Mesenchymal stem cell (in vitro differentiated cells and primary cell): ENCODE measurements around the gene ZNF444.

ENCODE experiments used
- DNase-seq: peaks from one replicate; pipeline ENCODE4 v3.0.0-alpha.2; 2013
- H2AFZ ChIP-seq: one replicate; pipeline ENCODE4 v1.6.1; 2013; ENCODE audit warnings: low read depth, mild to moderate bottlenecking, control low read depth, inconsistent platforms, low read length, moderate library complexity
- H2AK5ac ChIP-seq: 2 replicates; pipeline ENCODE4 v1.6.1; 2013; ENCODE audit warnings: low read length, moderate library complexity, mild to moderate bottlenecking, inconsistent platforms; ENCODE audit not compliant: severe bottlenecking
- H2BK120ac ChIP-seq: one replicate; pipeline ENCODE4 v1.6.1; 2013; ENCODE audit warnings: low read depth, mild to moderate bottlenecking, inconsistent platforms, low read length, moderate library complexity
- H2BK12ac ChIP-seq, 2 experiments: one replicate each; pipeline ENCODE4 v1.6.1; 2013; ENCODE audit warnings: inconsistent platforms in 2 of 2, low read length in 2 of 2, mild to moderate bottlenecking in 2 of 2, moderate library complexity in 2 of 2, control low read depth in 1 of 2
- H2BK15ac ChIP-seq: one replicate; pipeline ENCODE4 v1.6.1; 2013; ENCODE audit warnings: mild to moderate bottlenecking, low read depth, inconsistent platforms; ENCODE audit not compliant: poor library complexity, severe bottlenecking
- H2BK5ac ChIP-seq: 2 replicates; pipeline ENCODE4 v1.6.1; 2013; ENCODE audit warnings: low read depth, mild to moderate bottlenecking, low read length, control low read depth, inconsistent platforms; ENCODE audit not compliant: poor library complexity, severe bottlenecking
- H3K14ac ChIP-seq, 2 experiments: one replicate each; pipeline ENCODE4 v1.6.1; 2013; ENCODE audit warnings: inconsistent platforms in 2 of 2, low read length in 2 of 2, control low read depth in 1 of 2, mild to moderate bottlenecking in 1 of 2, moderate library complexity in 1 of 2
- H3K18ac ChIP-seq, 2 experiments: one replicate each; pipeline ENCODE4 v1.6.1; 2013; ENCODE audit warnings: inconsistent platforms in 2 of 2, low read length in 2 of 2, control low read depth in 1 of 2, low read depth in 1 of 2, mild to moderate bottlenecking in 1 of 2
- H3K23ac ChIP-seq, 2 experiments: one replicate each; pipeline ENCODE4 v1.6.1; 2013; ENCODE audit warnings: inconsistent platforms in 2 of 2, low read length in 2 of 2, mild to moderate bottlenecking in 2 of 2, moderate library complexity in 2 of 2, control low read depth in 1 of 2
- H3K27ac ChIP-seq: 2 replicates; pipeline ENCODE4 v1.5.1; 2013; ENCODE audit warnings: mild to moderate bottlenecking, moderate library complexity, low read length, control low read depth, inconsistent platforms; ENCODE audit not compliant: poor library complexity, severe bottlenecking
- H3K27me3 ChIP-seq, 2 experiments: 2 replicates each; pipeline versions ENCODE4 v1.6.1 to v1.7.0; 2013; ENCODE audit warnings: low read length in 2 of 2, mild to moderate bottlenecking in 2 of 2, moderate library complexity in 2 of 2, control low read depth in 1 of 2, inconsistent platforms in 1 of 2; ENCODE audit not compliant: control insufficient read depth in 1 of 2, insufficient read depth in 1 of 2
- H3K36me3 ChIP-seq, 2 experiments: 2 replicates each; pipeline versions ENCODE4 v1.6.1 to v1.7.0; 2013; ENCODE audit warnings: low read length in 2 of 2, control low read depth in 1 of 2, inconsistent platforms in 1 of 2, low read depth in 1 of 2, mild to moderate bottlenecking in 1 of 2; ENCODE audit not compliant: insufficient read depth in 2 of 2, control insufficient read depth in 1 of 2
- H3K4ac ChIP-seq, 2 experiments: one replicate each; pipeline ENCODE4 v1.6.1; 2013; ENCODE audit warnings: inconsistent platforms in 2 of 2, low read length in 2 of 2, mild to moderate bottlenecking in 2 of 2, moderate library complexity in 2 of 2, control low read depth in 1 of 2, low read depth in 1 of 2
- H3K4me1 ChIP-seq: 2 replicates; pipeline ENCODE4 v1.6.1; 2013; ENCODE audit warnings: low read depth, low read length, control low read depth; ENCODE audit not compliant: control insufficient read depth, insufficient read depth
- H3K4me2 ChIP-seq: 2 replicates; pipeline ENCODE4 v1.6.1; 2013; ENCODE audit warnings: low read length, mild to moderate bottlenecking, inconsistent platforms; ENCODE audit not compliant: poor library complexity, severe bottlenecking
- H3K4me3 ChIP-seq, 2 experiments: 2 replicates each; pipeline versions ENCODE4 v1.5.1 to v1.7.0; 2013; ENCODE audit warnings: low read length in 2 of 2, mild to moderate bottlenecking in 2 of 2, control low read depth in 1 of 2, low read depth in 1 of 2; ENCODE audit not compliant: insufficient read depth in 1 of 2
- H3K79me1 ChIP-seq: replicated peaks from 2 replicates; pipeline ENCODE4 v1.6.1; 2013; ENCODE audit warnings: mild to moderate bottlenecking, control low read depth, low read length, inconsistent platforms; ENCODE audit not compliant: poor library complexity, severe bottlenecking
- H3K9ac ChIP-seq: 2 replicates; pipeline ENCODE4 v1.7.0; 2013; ENCODE audit warnings: mild to moderate bottlenecking, low read length, moderate library complexity
- H3K9me3 ChIP-seq: 2 replicates; pipeline ENCODE4 v1.7.0; 2013; ENCODE audit warnings: mild to moderate bottlenecking, low read length; ENCODE audit not compliant: control insufficient read depth
- H4K8ac ChIP-seq: one replicate; pipeline ENCODE4 v1.6.1; 2013; ENCODE audit warnings: inconsistent platforms, mild to moderate bottlenecking, low read length, moderate library complexity
- H4K91ac ChIP-seq: one replicate; pipeline ENCODE4 v1.6.1; 2013; ENCODE audit warnings: mild to moderate bottlenecking, low read length, inconsistent platforms
- WGBS: methylation state at CpG from one replicate; pipeline ENCODE4 v1.1.7; 2013; ENCODE audit warnings: mixed read lengths; 5-methylcytosine and 5-hydroxymethylcytosine counted together

The ZNF444 gene

DNA sequence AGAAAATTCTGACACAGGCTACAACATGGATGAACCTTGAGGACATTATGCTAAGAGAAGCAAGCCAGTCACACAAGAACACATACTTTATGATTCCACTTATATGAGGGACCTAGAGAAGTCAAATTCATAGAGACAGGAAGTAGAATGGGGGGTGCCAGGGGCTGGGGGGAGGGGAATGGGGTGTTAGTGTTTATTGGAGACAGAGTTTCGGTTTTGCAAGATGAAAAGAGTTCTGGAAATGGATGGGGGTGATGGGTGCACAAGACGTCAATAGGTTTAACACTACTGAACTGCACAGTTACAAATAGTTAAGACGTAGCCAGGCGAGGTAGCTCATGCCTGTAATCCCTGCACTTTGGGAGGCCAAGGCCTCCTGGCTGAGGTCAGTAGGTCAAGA, 16.5 kb upstream of the ZNF444 start:
- H2BK12ac ChIP-seq = no peak overlapping the region

DNA sequence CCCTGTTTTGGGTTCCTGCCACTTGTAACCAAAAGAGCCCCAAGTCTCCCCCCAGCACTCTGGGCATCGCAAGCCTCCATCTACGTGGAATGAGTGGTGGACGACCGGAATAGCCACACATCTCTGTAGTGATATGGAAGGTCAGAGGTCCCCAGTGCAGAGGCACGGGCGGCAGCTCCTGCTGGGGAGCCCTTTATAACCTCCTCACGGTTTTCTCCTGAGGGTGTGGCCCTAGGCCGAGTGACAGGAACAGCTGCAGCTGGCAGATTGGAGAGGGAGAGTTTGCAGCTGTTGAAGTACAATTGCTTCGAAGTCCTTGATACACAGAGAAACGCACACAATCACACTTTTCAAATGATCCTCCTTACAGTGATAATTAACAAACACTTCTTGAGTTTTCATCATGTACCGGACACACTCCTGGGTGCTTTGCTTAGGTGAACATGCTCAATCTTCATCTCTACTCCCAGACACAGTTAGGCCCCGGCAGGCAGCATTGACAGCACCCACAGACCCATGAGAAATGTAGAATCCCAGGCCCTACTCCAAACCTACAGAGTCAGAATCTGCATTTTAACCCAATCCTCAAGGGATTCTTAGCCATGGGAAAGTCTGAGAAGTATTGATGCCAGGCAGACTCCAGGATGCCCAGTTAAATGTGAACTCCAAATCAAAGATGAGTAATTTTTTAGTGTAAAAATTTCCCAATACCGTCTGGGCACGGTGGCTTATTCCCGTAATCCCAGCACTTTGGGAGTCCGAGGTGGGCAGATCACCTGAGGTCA, 15.1 kb upstream of the ZNF444 start:
- Histone ChIP-seq H2BK15ac (no peak overlapping the region), H3K27ac (no peak overlapping the region), H3K9ac (no peak overlapping the region), H3K4me2 (no peak overlapping the region), H2AK5ac (no peak overlapping the region), H3K4me3 (no peak overlapping the region), H2BK12ac (no peak overlapping the region), H3K4ac (no peak overlapping the region), H3K79me1 (no peaks in the 10 kb centered on the region), H3K27me3 (no peaks in the 10 kb centered on the region), H3K14ac (no peak overlapping the region), H3K18ac (no peak overlapping the region), H4K8ac (no peak overlapping the region), H2BK120ac (no peak overlapping the region), H4K91ac (no peak overlapping the region), H3K36me3 (no peaks in the 10 kb centered on the region), H3K23ac (no peak overlapping the region), H3K4me1 (peaks cover 6% of the 10 kb centered on the region), H3K9me3 (no peaks in the 10 kb centered on the region), H2BK5ac (no peak overlapping the region), H2AFZ (no peak overlapping the region)
- no peak for DNase-seq
- 83% methylated on average over 16 of the region's 16 CpGs for WGBS

More for the DNA sequence above, 16.5 kb upstream of the ZNF444 start:
- H3K18ac ChIP-seq = no peak overlapping the region
- no peak for DNase-seq
- H3K9me3 ChIP-seq = no peaks in the 10 kb centered on the region
- H3K4me1 ChIP-seq = peaks cover 11% of the 10 kb centered on the region
- H3K4ac ChIP-seq = no peak overlapping the region
- WGBS = 88% methylated on average over 4 of the region's 4 CpGs
- no peak overlapping the region for H3K9ac ChIP-seq
- H3K27me3 ChIP-seq = no peaks in the 10 kb centered on the region
- H2AFZ ChIP-seq = no peak overlapping the region
- H2BK15ac ChIP-seq = no peak overlapping the region
- H3K4me3 ChIP-seq = no peak overlapping the region
- no peak overlapping the region for H2BK120ac ChIP-seq
- no peak overlapping the region for H2AK5ac ChIP-seq
- H3K4me2 ChIP-seq = no peak overlapping the region
- H2BK5ac ChIP-seq = no peak overlapping the region
- H4K91ac ChIP-seq = no peak overlapping the region
- no peak overlapping the region for H3K23ac ChIP-seq
- no peaks in the 10 kb centered on the region for H3K36me3 ChIP-seq
- H4K8ac ChIP-seq = no peak overlapping the region
- no peak overlapping the region for H3K27ac ChIP-seq
- H3K14ac ChIP-seq = no peak overlapping the region
- H3K79me1 ChIP-seq = no peaks in the 10 kb centered on the region

DNA sequence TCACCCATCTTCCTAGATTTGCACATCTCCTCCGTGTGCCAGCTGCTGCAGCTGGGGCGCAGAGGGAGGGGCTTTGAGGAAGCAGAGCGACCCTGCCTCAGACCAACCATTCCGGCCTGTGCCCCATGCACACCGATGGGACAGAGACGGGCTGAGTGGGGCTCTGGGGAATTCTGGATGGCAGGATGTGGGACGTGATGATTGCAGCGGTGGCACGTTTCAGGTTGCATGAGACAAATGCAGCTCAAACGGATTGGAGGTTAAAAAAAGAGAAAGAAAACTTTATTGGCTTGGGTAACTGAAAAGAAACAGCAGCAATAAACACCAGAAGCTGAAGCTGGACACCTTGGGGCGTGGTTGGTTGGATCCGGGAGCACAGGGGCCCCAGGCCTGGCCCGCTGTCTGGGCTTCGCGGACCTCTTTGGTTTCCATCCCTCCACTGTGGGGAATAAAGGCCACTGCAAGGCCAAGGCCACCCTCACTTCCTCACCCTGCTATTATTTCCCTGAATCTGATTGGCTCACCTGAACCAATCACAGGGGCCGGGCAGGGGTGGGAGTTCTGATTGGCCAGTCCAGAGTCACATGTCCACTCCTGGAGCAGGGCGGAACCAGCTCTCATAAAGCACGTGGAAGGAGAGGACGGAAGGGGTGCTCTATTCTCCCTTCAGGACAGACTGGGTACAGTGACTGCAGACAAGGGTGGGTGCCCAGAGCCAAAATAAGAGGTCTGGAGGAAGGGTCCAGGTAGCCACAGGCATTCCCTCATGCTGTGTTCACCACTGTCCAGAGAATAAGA, 13.9 kb upstream of the ZNF444 start:
- H2BK15ac ChIP-seq = no peak overlapping the region
- H3K4me2 ChIP-seq = no peak overlapping the region
- H2BK12ac ChIP-seq = no peak overlapping the region
- WGBS = 92% methylated on average over 19 of the region's 19 CpGs
- H2AK5ac ChIP-seq = no peak overlapping the region
- no peak overlapping the region for H3K23ac ChIP-seq
- H3K36me3 ChIP-seq = no peaks in the 10 kb centered on the region
- no peak overlapping the region for H4K91ac ChIP-seq
- no peak overlapping the region for H3K14ac ChIP-seq
- no peaks in the 10 kb centered on the region for H3K79me1 ChIP-seq
- no peak overlapping the region for H3K27ac ChIP-seq
- no peak overlapping the region for H3K4me3 ChIP-seq
- no peak overlapping the region for H2BK120ac ChIP-seq
- no peak overlapping the region for H3K18ac ChIP-seq
- H2AFZ ChIP-seq = no peak overlapping the region
- no peak overlapping the region for H3K4ac ChIP-seq
- no peaks in the 10 kb centered on the region for H3K27me3 ChIP-seq
- no peak overlapping the region for H3K9ac ChIP-seq
- no peak overlapping the region for H2BK5ac ChIP-seq
- peaks cover 2% of the 10 kb centered on the region for H3K4me1 ChIP-seq
- H3K9me3 ChIP-seq = no peaks in the 10 kb centered on the region
- H4K8ac ChIP-seq = no peak overlapping the region
- no peak for DNase-seq

DNA sequence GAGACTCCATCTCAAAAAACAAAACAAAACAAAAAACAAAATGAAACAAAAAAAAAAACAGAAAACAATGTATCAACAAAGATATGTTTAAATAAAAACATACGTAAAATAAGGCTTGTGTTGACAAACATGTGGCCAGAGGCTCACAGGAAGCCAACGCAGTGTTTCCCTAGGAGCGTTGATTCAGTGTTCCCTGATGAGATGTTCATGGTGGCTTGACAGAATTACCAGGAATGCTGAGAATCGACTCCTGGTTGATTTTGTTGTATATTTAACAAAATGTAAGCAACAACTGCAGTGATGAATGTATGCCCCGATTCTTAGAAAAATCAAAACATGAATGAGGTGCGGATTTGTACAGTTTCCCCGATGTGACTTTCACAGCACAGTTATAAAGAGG, 11.1 kb upstream of the ZNF444 start:
- no peak overlapping the region for H2AK5ac ChIP-seq
- no peak overlapping the region for H3K9ac ChIP-seq
- H3K23ac ChIP-seq = no peak overlapping the region
- H2BK15ac ChIP-seq = no peak overlapping the region
- no peak overlapping the region for H3K4me3 ChIP-seq
- WGBS = 91% methylated on average over 7 of the region's 7 CpGs
- H3K36me3 ChIP-seq = no peaks in the 10 kb centered on the region
- H3K9me3 ChIP-seq = no peaks in the 10 kb centered on the region
- H2BK12ac ChIP-seq = no peak overlapping the region
- H3K4ac ChIP-seq = no peak overlapping the region
- no peak overlapping the region for H2BK5ac ChIP-seq
- H3K79me1 ChIP-seq = no peaks in the 10 kb centered on the region
- no peak overlapping the region for H3K14ac ChIP-seq
- no peak overlapping the region for H3K27ac ChIP-seq
- H4K8ac ChIP-seq = no peak overlapping the region
- H3K4me1 ChIP-seq = peaks cover 2% of the 10 kb centered on the region
- no peaks in the 10 kb centered on the region for H3K27me3 ChIP-seq
- no peak overlapping the region for H2AFZ ChIP-seq
- no peak overlapping the region for H2BK120ac ChIP-seq
- no peak overlapping the region for H3K18ac ChIP-seq
- H4K91ac ChIP-seq = no peak overlapping the region
- no peak overlapping the region for H3K4me2 ChIP-seq
- DNase-seq = no peak
